Right lobe of liver (tissue), 6 donors: Measurements from ENCODE around the gene ZBTB7C. TPM values are rescaled to one million over a fixed set of nuclear protein-coding genes. Genes with fewer than 3 reads are reported as not detected.

Source experiments
- ATAC-seq, 4 donors: fragments of 200-7000 bp; cut with Tn5 transposase; one replicate each; pipeline ENCODE4 v1.9.1; 2020; ENCODE audit warnings: mild to moderate bottlenecking in 4 of 4, moderate library complexity in 4 of 4
- DNase-seq, 3 donors: peaks; one replicate each; pipeline ENCODE4 v3.0.0-alpha.2; 2020
- H3K27ac ChIP-seq, 3 donors: fragments of 200-600 bp; one replicate each; pipeline ENCODE4 v1.8.0; 2022
- H3K27me3 ChIP-seq, 2 donors: fragments of 200-600 bp; one replicate each; pipeline ENCODE4 v1.8.0; 2022
- H3K36me3 ChIP-seq, 4 donors: fragments of 200-600 bp; sonication (generic) in 1 of 4; one replicate each; pipeline versions ENCODE4 v1.5.1 to v1.8.0; 2017 to 2022; ENCODE audit warnings: control low read depth in 1 of 4
- H3K4me1 ChIP-seq, 4 donors: fragments of 200-600 bp; sonication (generic) in 1 of 4; one replicate each; pipeline versions ENCODE4 v1.5.1 to v1.8.0; 2017 to 2022; ENCODE audit warnings: control low read depth in 1 of 4
- H3K4me3 ChIP-seq, 3 donors: fragments of 200-600 bp; one replicate each; pipeline ENCODE4 v1.8.0; 2022
- H3K9me3 ChIP-seq, 4 donors: fragments of 200-600 bp; sonication (generic) in 1 of 4; one replicate each; pipeline versions ENCODE4 v1.5.1 to v1.8.0; 2017 to 2022; ENCODE audit warnings: control low read depth in 1 of 4
- CTCF ChIP-seq, 4 donors: fragments of 200-600 bp in 3 of 4; fragments of 450-650 bp in 1 of 4; IDR thresholded peaks; one replicate each; pipeline versions ENCODE4 v1.5.1 to v1.8.0; 2016 to 2022; ENCODE audit warnings: antibody characterized with exemption in 4 of 4, mild to moderate bottlenecking in 2 of 4
- POLR2A ChIP-seq: fragments of 450-650 bp; IDR thresholded peaks from one replicate; pipeline ENCODE4 v1.6.1; 2017; ENCODE audit warnings: antibody characterized with exemption, mild to moderate bottlenecking
- WGBS: methylation state at CpG from one replicate; pipeline ENCODE4 v1.1.6; 2018; ENCODE audit warnings: low coverage, low lambda C conversion rate; ENCODE audit not compliant: insufficient coverage; ENCODE audit errors: missing lambda C conversion rate; 5-methylcytosine and 5-hydroxymethylcytosine counted together
- intact Hi-C, 2 donors: fragments of 100-400 bp; cut with DNase I; formaldehyde crosslinking; loops; one replicate each; pipeline versions ENCODE4 v1.11.2 to v1.14.1; 2022
- total RNA-seq, 6 experiments: library from RNA; depleted of rRNA in 2 of 6; stranded (reverse); fragments of >200 nt in 2 of 6; fragmentation: NEBNext Ultra II Directional in 3 of 6; extraction: Animal tissue kit (Norgen Biotek cat#: 25700) in 3 of 6; gene quantifications; one replicate each; pipeline versions ENCODE4 v1.1.0 to v1.2.4, GENCODE V29; 2016 to 2023
- donor health status: DM: no; HTN: yes; CAD: no.
- donor health status: DM: no; HTN: no; CAD: no.
- donor health status: DM: no; HTN: no; CAD: no.
- donor health status: DM: no; HTN: yes; CAD: no.
- donor health status: DM: no; HTN: yes; CAD: no.

The ZBTB7C gene
- total RNA-seq, 6 experiments from 2014 or later = 1.1 to 1.7 (median 1.3) TPM

- intact Hi-C loops = no loop called here
- Histone ChIP-seq H3K27ac (no peak overlapping the region), H3K36me3 (no peaks in the 10 kb centered on the region), H3K4me3 (no peak overlapping the region), H3K4me1 (no peaks in the 10 kb centered on the region), H3K9me3 (no peaks in the 10 kb centered on the region), H3K27me3 (no peaks in the 10 kb centered on the region)
- 100% methylated on average over 3 of the region's 9 CpGs for WGBS
- no peak for DNase-seq
- no peak for ATAC-seq
- TF ChIP-seq CTCF (IDR thresholded peaks at IDR 0.05) = no peak
- no peak for TF ChIP-seq POLR2A
These were observed 195.4 kb downstream of the ZBTB7C start for GRCh38 chr18:48213791-48214190.

DNA sequence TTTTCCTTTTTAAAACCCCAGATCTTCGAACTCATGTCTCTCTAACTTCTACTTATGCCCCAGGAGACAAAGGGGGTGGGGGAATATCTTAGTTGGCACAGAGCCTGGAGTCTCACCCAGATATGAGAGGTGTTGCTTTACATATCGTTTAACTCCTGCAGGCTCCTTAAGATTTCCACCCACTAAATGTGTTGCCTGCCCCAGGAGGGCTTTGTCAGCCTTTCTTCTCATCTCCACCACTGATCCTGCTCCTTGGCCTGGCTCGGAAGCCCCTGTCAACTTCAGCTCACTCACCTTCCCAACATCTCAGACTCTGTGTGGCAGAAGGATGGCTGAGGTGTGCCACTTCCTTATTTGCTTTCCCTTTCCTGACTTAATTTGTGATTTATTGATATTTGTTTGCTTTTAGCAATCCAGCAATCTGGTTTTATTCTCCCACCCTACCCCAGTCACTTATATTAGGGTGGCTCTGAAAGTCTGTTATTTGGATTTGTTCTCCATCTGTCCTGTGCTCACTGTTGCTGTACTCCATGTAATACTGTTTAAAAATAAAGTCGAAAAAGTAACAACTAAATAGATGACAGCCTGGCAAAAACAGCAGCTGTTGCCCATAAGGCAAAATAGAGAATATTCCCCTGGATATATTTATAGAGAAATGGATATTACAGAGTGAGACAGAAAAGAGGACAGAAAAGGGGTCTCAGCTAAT, 200.6 kb downstream of the ZBTB7C start:
- ATAC-seq = no peak
- no peak for DNase-seq
- Histone ChIP-seq H3K4me1 (no peaks in the 10 kb centered on the region), H3K36me3 (no peaks in the 10 kb centered on the region), H3K27me3 (no peaks in the 10 kb centered on the region), H3K27ac (no peak overlapping the region), H3K9me3 (no peaks in the 10 kb centered on the region), H3K4me3 (no peak overlapping the region)
- WGBS = 50% methylated on average over 4 of the region's 4 CpGs
- intact Hi-C loops = no loop called here
- no peak for TF ChIP-seq CTCF (IDR thresholded peaks at IDR 0.05)
- TF ChIP-seq POLR2A = no peak

DNA sequence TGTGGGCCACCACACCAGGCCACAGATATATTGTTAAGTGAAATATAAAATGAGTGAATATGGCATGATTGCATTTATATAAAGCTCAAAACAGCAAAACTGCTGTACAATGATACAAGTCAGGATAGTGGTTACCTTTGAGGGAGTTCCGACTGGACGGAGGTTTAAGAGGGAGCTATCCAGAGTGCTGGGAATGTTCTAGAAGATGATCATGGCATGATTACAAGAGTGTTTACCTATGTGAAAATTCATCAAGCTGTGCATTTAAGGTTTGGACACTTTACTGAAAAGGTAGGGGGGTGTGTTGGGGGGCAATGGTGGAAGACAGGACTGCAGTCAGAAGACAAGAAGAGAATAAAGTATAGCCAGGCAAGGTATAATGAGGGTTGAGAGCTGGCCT, 201.4 kb downstream of the ZBTB7C start:
- no peaks in the 10 kb centered on the region for H3K27me3 ChIP-seq
- no peak for TF ChIP-seq CTCF (IDR thresholded peaks at IDR 0.05)
- TF ChIP-seq POLR2A = no peak
- ATAC-seq (no peak), DNase-seq (no peak)
- WGBS = 100% methylated on average over 2 of the region's 2 CpGs
- H3K4me1 ChIP-seq = peaks cover 0 to 4% (median 0%) of the 10 kb centered on the region in 4 donors
- H3K36me3 ChIP-seq = no peaks in the 10 kb centered on the region
- H3K27ac ChIP-seq = no peak overlapping the region
- intact Hi-C loops = no loop called here
- no peaks in the 10 kb centered on the region for H3K9me3 ChIP-seq
- no peak overlapping the region for H3K4me3 ChIP-seq

- intact Hi-C loops = no loop called here
- no peak for TF ChIP-seq POLR2A
- no peak for TF ChIP-seq CTCF (IDR thresholded peaks at IDR 0.05)
- H3K27me3 ChIP-seq = no peaks in the 10 kb centered on the region
- ATAC-seq (no peak), DNase-seq (no peak)
- no peak overlapping the region for H3K27ac ChIP-seq
- WGBS = 37% methylated on average over 4 of the region's 4 CpGs
- H3K4me3 ChIP-seq = no peak overlapping the region
- no peaks in the 10 kb centered on the region for H3K36me3 ChIP-seq
- H3K4me1 ChIP-seq = peaks cover 0 to 11% (median 3%) of the 10 kb centered on the region in 4 donors
- H3K9me3 ChIP-seq = no peaks in the 10 kb centered on the region
These were observed 202.3 kb downstream of the ZBTB7C start for GRCh38 chr18:48206887-48207286.
